Upper lobe of left lung (tissue), 4 donors: Measurements from ENCODE around the gene HELT.

Source experiments
- CTCF ChIP-seq, 6 experiments: fragments of 450-650 bp in 4 of 6; fragments of 200-600 bp in 2 of 6; sonication (generic) in 2 of 6; IDR thresholded peaks; one replicate each; pipeline ENCODE4 v1.5.1; 2016 to 2019; ENCODE audit warnings: antibody characterized with exemption in 6 of 6
- POLR2AphosphoS5 ChIP-seq, 2 donors: sonication (generic); formaldehyde crosslinking; IDR thresholded peaks; one replicate each; pipeline ENCODE4 v1.5.1; 2017; ENCODE audit warnings: antibody characterized with exemption in 2 of 2

- TF ChIP-seq CTCF (IDR thresholded peaks at IDR 0.05) (no peak), POLR2AphosphoS5 (IDR thresholded peaks at IDR 0.05) (no peak)
These were observed at the start of gene HELT for GRCh38 chr4:185017964-185018772.
